WI38 (cell line): ENCODE measurements around the gene CFAP141.

Experiments used
- H3K4me3 ChIP-seq: 2 replicates; pipeline ENCODE4 v1.5.1; 2011; ENCODE audit warnings: low read depth, mild to moderate bottlenecking, control low read depth, low read length
- CTCF ChIP-seq: IDR thresholded peaks from 2 replicates; pipeline ENCODE4 v1.5.1; 2012; ENCODE audit warnings: low read depth, mild to moderate bottlenecking, control low read depth, low read length

Gene CFAP141

GRCh38 chr1:154206196-154206595 lies at the start of gene CFAP141:
Gene CFAP141 (minus strand): TSS chr1:154206333. CDS start chr1:154206307, 26 bp downstream.
- H3K4me3 ChIP-seq: no peak within 1 kb of the TSS
- no peak for TF ChIP-seq CTCF

GRCh38 chr1:154253671-154254070 lies 47.5 kb upstream of the CFAP141 start:
- H3K4me3 ChIP-seq: no peak overlapping the region
- TF ChIP-seq CTCF: no peak

- no peak for TF ChIP-seq CTCF
- no peak overlapping the region for H3K4me3 ChIP-seq
These were observed 35.7 kb upstream of the CFAP141 start for GRCh38 chr1:154241703-154242351.

GRCh38 chr1:154240294-154240833 lies 34.2 kb upstream of the CFAP141 start:
- TF ChIP-seq CTCF: no peak
- H3K4me3 ChIP-seq: no peak overlapping the region

GRCh38 chr1:154239491-154239890 lies 33.4 kb upstream of the CFAP141 start:
- no peak for TF ChIP-seq CTCF
- no peak overlapping the region for H3K4me3 ChIP-seq

- no peak for TF ChIP-seq CTCF
- H3K4me3 ChIP-seq: no peak overlapping the region
These were observed 31.9 kb upstream of the CFAP141 start for GRCh38 chr1:154237880-154238506.

GRCh38 chr1:154237435-154237834 lies 31.3 kb upstream of the CFAP141 start:
- no peak overlapping the region for H3K4me3 ChIP-seq
- TF ChIP-seq CTCF: no peak
